ENCODE data around the gene PROSER3. TPM values are rescaled to one million over a fixed set of nuclear protein-coding genes. Genes with fewer than 3 reads are reported as not detected.

Gene PROSER3
- total RNA-seq, 1 donor from 2014 or later, result 15.0 TPM

DNA sequence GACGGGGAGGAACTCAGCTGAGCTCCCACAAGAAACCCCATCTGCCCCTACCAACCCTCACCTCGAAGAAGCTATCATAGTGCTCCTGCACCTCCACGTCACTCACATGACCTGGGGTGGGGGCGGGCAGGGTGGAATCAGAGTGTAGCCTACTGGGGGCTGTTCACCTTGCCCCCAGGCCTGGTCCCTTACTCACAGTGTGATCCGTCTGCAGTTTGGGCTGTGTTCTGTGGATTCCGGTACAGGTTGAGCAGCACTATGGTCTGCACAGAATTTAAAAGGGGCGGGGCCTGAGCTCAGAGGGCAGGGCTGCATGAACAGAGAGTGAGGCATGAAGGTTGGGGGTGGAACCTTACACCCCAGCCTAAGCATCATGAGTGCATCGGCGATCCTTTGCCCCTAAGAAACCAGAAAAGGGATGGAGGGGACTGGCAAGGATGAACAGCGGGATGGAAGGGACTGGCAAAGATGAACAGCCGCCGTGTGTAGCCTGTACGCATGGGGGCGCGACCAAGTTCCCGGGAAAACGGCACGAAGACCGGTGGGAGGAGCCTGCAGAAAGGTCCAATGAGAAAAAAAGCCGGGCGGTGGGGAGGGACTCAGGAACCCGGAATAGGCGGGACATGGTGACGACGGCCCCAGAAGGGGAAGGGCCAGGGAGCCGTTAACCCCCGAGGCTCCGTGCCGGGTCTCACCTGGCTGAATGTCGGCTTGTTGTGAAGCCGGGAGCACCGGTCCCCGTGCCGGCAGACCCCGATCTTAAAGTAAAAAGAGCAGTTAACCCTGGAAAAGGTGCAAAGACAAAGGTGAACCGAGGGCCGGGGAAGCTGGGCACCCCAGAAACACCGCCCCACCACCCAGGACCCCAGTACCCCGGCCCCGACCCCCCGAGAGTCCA is 13.3 kb upstream of the PROSER3 start:
- TF ChIP-seq, protein P1, sequence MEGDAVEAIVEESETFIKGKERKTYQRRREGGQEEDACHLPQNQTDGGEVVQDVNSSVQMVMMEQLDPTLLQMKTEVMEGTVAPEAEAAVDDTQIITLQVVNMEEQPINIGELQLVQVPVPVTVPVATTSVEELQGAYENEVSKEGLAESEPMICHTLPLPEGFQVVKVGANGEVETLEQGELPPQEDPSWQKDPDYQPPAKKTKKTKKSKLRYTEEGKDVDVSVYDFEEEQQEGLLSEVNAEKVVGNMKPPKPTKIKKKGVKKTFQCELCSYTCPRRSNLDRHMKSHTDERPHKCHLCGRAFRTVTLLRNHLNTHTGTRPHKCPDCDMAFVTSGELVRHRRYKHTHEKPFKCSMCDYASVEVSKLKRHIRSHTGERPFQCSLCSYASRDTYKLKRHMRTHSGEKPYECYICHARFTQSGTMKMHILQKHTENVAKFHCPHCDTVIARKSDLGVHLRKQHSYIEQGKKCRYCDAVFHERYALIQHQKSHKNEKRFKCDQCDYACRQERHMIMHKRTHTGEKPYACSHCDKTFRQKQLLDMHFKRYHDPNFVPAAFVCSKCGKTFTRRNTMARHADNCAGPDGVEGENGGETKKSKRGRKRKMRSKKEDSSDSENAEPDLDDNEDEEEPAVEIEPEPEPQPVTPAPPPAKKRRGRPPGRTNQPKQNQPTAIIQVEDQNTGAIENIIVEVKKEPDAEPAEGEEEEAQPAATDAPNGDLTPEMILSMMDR (IDR thresholded peaks at IDR 0.05; ENCODE audit: unreplicated experiment), result no peak
- peak overlapping the region; percentile 98 for H3K4me3 Mint-ChIP-seq (ENCODE audit: unreplicated experiment)
- DNase-seq (ENCODE audit: low spot score), result peak; percentile 93
- peaks cover 11% of the 10 kb centered on the region for H3K36me3 Mint-ChIP-seq (ENCODE audit: low read depth, unreplicated experiment)
- peak overlapping the region; percentile 99 for H3K27ac Mint-ChIP-seq (ENCODE audit: unreplicated experiment)
- no peaks in the 10 kb centered on the region for H3K9me3 Mint-ChIP-seq (ENCODE audit: unreplicated experiment)
- H3K27me3 Mint-ChIP-seq (ENCODE audit: unreplicated experiment), result peaks cover 20% of the 10 kb centered on the region
- peaks cover 40% of the 10 kb centered on the region for H3K4me1 Mint-ChIP-seq (ENCODE audit: unreplicated experiment)

DNA sequence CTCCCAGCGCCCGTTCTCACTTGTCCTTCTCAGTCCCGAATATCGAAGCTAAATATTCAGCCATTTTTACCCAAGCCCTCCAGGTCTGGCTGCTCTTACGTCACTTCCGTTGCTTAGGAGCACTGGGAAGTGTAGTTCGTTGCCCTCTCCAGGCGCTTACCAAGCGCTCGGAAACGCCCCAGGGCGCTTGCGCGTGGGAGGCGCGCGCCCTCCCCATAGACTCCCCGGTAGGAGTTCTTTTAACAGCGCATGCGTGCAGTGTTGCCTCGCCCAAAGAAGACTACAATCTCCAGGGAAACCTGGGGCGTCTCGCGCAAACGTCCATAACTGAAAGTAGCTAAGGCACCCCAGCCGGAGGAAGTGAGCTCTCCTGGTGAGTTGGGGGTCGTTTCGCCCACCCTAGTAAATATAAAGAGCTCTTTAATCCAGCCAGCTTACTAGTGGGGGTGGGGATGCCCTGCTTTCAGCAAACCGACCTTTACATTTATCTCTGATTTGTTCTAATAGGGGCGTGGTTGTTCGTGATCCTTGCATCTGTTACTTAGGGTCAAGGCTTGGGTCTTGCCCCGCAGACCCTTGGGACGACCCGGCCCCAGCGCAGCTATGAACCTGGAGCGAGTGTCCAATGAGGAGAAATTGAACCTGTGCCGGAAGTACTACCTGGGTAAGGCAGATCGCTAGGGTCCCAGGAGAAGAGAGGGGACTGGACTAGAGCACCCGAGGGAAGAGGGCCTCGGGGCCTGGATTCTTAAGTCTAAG is 12.5 kb upstream of the PROSER3 start, which contains the start of the genes PSENEN and U2AF1L4:
TSS of gene PSENEN (plus strand) at position 324 of the 759 bp plus-strand sequence. CDS start at position 604, 280 bp downstream.
TSS of gene U2AF1L4 (minus strand) at position 91 of the 759 bp plus-strand sequence. CDS start at position 64, 27 bp downstream.
- peaks cover 20% of the 10 kb centered on the region for H3K27me3 Mint-ChIP-seq (ENCODE audit: unreplicated experiment)
- peaks cover 11% of the 10 kb centered on the region for H3K36me3 Mint-ChIP-seq (ENCODE audit: low read depth, unreplicated experiment)
- H3K4me3 Mint-ChIP-seq (ENCODE audit: unreplicated experiment), result peak within 1 kb of the TSS; percentile 98
- TF ChIP-seq, protein P1 (IDR thresholded peaks at IDR 0.05; ENCODE audit: unreplicated experiment), result no peak
- H3K4me1 Mint-ChIP-seq (ENCODE audit: unreplicated experiment), result peaks cover 41% of the 10 kb centered on the region
- DNase-seq (ENCODE audit: low spot score), result peak; percentile 93
- peak within 1 kb of the TSS; percentile 99 for H3K27ac Mint-ChIP-seq (ENCODE audit: unreplicated experiment)
- H3K9me3 Mint-ChIP-seq (ENCODE audit: unreplicated experiment), result no peaks in the 10 kb centered on the region

DNA sequence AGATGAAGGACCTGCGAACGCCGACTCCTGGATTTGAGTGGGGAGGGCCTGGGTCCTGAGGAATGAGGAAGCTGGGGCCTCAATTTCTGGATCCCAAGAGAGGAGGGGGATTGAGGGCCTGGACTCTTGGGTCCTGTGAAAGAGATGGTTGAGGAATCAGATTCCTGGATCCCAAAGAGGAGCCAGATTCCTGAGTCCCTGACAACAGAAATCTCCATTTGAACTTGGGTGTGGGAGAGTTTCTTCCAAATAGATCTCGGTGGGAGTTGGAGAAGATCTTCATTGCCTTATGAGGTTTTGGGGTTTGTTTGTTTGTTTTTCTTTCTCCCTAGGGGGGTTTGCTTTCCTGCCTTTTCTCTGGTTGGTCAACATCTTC is 11.9 kb upstream of the PROSER3 start:
- Mint-ChIP-seq H3K27me3 (ENCODE audit: unreplicated experiment) (peaks cover 17% of the 10 kb centered on the region), H3K27ac (ENCODE audit: unreplicated experiment) (peak overlapping the region; percentile 99), H3K4me3 (ENCODE audit: unreplicated experiment) (peak overlapping the region; percentile 98), H3K4me1 (ENCODE audit: unreplicated experiment) (peaks cover 36% of the 10 kb centered on the region), H3K9me3 (ENCODE audit: unreplicated experiment) (no peaks in the 10 kb centered on the region), H3K36me3 (ENCODE audit: low read depth, unreplicated experiment) (peaks cover 11% of the 10 kb centered on the region)
- TF ChIP-seq, protein P1 (IDR thresholded peaks at IDR 0.05; ENCODE audit: unreplicated experiment), result no peak
- DNase-seq (ENCODE audit: low spot score), result no peak

DNA sequence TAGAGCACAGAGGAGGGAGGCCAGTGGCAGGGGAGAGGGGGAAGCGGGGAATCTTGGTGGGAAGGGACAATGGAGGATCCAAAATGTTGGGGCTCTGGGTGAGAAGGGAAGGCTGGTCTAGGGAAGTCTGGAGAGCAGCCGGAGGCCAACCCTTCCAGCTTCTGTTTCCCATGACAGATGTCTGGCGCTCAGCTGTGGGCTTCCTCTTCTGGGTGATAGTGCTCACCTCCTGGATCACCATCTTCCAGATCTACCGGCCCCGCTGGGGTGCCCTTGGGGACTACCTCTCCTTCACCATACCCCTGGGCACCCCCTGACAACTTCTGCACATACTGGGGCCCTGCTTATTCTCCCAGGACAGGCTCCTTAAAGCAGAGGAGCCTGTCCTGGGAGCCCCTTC is 11.4 kb upstream of the PROSER3 start:
- Mint-ChIP-seq H3K4me3 (ENCODE audit: unreplicated experiment) (peak overlapping the region; percentile 98), H3K36me3 (ENCODE audit: low read depth, unreplicated experiment) (peaks cover 11% of the 10 kb centered on the region), H3K27ac (ENCODE audit: unreplicated experiment) (peak overlapping the region; percentile 99), H3K27me3 (ENCODE audit: unreplicated experiment) (peaks cover 17% of the 10 kb centered on the region), H3K4me1 (ENCODE audit: unreplicated experiment) (peaks cover 36% of the 10 kb centered on the region), H3K9me3 (ENCODE audit: unreplicated experiment) (no peaks in the 10 kb centered on the region)
- DNase-seq (ENCODE audit: low spot score), result no peak
- TF ChIP-seq, protein P1 (IDR thresholded peaks at IDR 0.05; ENCODE audit: unreplicated experiment), result no peak

All from endothelial cell (in vitro differentiated cells).